Measurements from ENCODE around the gene ZNF467. TPM values are rescaled to one million over a fixed set of nuclear protein-coding genes. Genes with fewer than 3 reads are reported as not detected.
A peak's percentile ranks its signal among the peaks of the same experiment; 100 is the strongest.

ZNF467 gene
- total and polyA plus RNA-seq, 7 donors: 0.87 to 2.8 (median 1.7) TPM

- Histone ChIP-seq H3K27ac (no peak overlapping the region), H3K4me3 (no peak overlapping the region), H3K9me3 (no peaks in the 10 kb centered on the region), H3K4me1 (no peaks in the 10 kb centered on the region), H3K27me3 (ENCODE audit: insufficient read depth in 3 of 3, low read length in 2 of 3) (peaks cover 0 to 23% (median 7%) of the 10 kb centered on the region in 3 donors), H3K36me3 (ENCODE audit: insufficient read depth in 1 of 2, low read depth in 1 of 2) (no peaks in the 10 kb centered on the region)
- ATAC-seq (peak in 1 of 4 donors; percentile 41), DNase-seq (no peak)
- intact Hi-C loops (cut with DNase I): no loop called here
- 20 to 44% (median 34%) methylated on average over 6 of the region's 6 CpGs for WGBS, 3 donors
- no peak for TF ChIP-seq CTCF (IDR thresholded peaks at IDR 0.05)
Measured at GRCh38 chr7:149794661-149795060, 21.3 kb upstream of the ZNF467 start.

GRCh38 chr7:149793261-149793660 is 19.9 kb upstream of the ZNF467 start:
- Histone ChIP-seq H3K9me3 (no peaks in the 10 kb centered on the region), H3K27me3 (ENCODE audit: insufficient read depth in 3 of 3, low read length in 2 of 3) (peaks cover 0 to 37% (median 10%) of the 10 kb centered on the region in 3 donors), H3K27ac (no peak overlapping the region), H3K4me1 (no peaks in the 10 kb centered on the region), H3K4me3 (no peak overlapping the region), H3K36me3 (ENCODE audit: insufficient read depth in 1 of 2, low read depth in 1 of 2) (no peaks in the 10 kb centered on the region)
- 81 to 89% (median 87%) methylated on average over 10 of the region's 10 CpGs for WGBS, 3 donors
- TF ChIP-seq CTCF (IDR thresholded peaks at IDR 0.05): no peak
- DNase-seq (no peak), ATAC-seq (no peak)
- intact Hi-C loops (cut with DNase I): no loop called here

- intact Hi-C loops (cut with DNase I): no loop called here
- no peak for TF ChIP-seq CTCF (IDR thresholded peaks at IDR 0.05)
- Histone ChIP-seq H3K9me3 (no peaks in the 10 kb centered on the region), H3K27me3 (ENCODE audit: insufficient read depth in 3 of 3, low read length in 2 of 3) (peaks cover 0 to 46% (median 10%) of the 10 kb centered on the region in 3 donors), H3K27ac (no peak overlapping the region), H3K36me3 (ENCODE audit: insufficient read depth in 1 of 2, low read depth in 1 of 2) (no peaks in the 10 kb centered on the region), H3K4me3 (no peak overlapping the region), H3K4me1 (no peaks in the 10 kb centered on the region)
- no peak for ATAC-seq
- no peak for DNase-seq
- 36 to 68% (median 47%) methylated on average over 12 to 15 of the region's 15 CpGs for WGBS, 3 donors
Measured at GRCh38 chr7:149792220-149792595, 18.8 kb upstream of the ZNF467 start.

DNA sequence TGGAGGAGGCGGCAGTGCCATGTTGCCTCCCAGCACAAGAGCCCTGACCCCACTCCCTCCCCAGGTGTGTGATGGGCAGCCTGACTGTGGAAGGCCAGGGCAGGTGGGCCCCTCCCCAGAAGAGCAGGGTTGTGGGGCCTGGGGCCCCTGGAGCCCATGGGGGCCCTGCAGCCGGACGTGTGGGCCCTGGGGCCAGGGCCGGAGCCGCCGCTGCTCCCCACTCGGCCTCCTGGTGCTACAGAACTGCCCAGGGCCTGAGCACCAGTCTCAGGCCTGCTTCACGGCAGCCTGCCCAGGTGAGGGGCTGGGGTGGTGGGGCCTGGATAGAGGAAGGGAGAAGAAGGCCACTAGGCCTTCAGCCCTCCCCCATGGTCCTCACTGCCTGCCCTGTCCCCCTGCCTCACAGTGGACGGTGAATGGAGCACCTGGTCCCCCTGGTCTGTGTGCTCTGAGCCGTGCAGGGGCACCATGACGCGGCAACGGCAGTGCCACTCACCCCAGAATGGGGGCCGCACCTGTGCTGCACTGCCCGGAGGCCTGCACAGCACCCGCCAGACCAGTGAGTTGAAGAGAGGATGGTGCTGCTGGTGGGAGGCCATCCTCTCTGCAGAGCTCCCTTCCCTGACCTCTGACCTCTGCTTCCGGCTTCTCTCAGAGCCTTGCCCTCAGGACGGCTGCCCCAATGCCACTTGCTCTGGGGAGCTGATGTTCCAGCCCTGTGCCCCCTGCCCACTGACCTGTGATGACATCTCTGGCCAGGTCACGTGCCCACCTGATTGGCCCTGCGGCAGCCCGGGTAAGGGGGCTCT is 18.2 kb upstream of the ZNF467 start:
- no peak for TF ChIP-seq CTCF (IDR thresholded peaks at IDR 0.05)
- H3K9me3 ChIP-seq: no peaks in the 10 kb centered on the region
- DNase-seq (no peak), ATAC-seq (no peak)
- intact Hi-C loops (cut with DNase I): no loop called here
- H3K4me1 ChIP-seq: no peaks in the 10 kb centered on the region
- H3K36me3 ChIP-seq (ENCODE audit: insufficient read depth in 1 of 2, low read depth in 1 of 2): no peaks in the 10 kb centered on the region
- 90 to 95% (median 93%) methylated on average over 21 of the region's 21 CpGs for WGBS, 3 donors
- H3K4me3 ChIP-seq: no peak overlapping the region
- H3K27me3 ChIP-seq (ENCODE audit: insufficient read depth in 3 of 3, low read length in 2 of 3): peaks cover 0 to 46% (median 10%) of the 10 kb centered on the region in 3 donors
- no peak overlapping the region for H3K27ac ChIP-seq

Data from psoas muscle (tissue), 8 donors.